Activated CD4-positive, alpha-beta T cell treated with anti-CD3 and anti-CD28 coated beads, Interleukin-2, amount 50 U/mL, for 24 hours (primary cell): ENCODE data around the gene TMPRSS12.
"Not testable (repeated sequence)": the region's sequence is repeated elsewhere in the genome, so short reads cannot be mapped to it uniquely, and the experiment has no call there.

Source experiments
- DNase-seq, 2 donors: peaks; one replicate each; pipeline ENCODE4 v3.0.0-alpha.2; 2020; ENCODE audit warnings: low read depth in 1 of 2, low spot score in 1 of 2

TMPRSS12 gene

GRCh38 chr12:50925920-50926319 is 83.2 kb downstream of the TMPRSS12 start:
- no peak for DNase-seq

- no peak for DNase-seq
Observed at GRCh38 chr12:50926415-50926814, 83.7 kb downstream of the TMPRSS12 start.

GRCh38 chr12:50926932-50927331 is 84.2 kb downstream of the TMPRSS12 start:
- DNase-seq, result not testable (repeated sequence)

- no peak for DNase-seq
Observed at GRCh38 chr12:50927356-50927755, 84.6 kb downstream of the TMPRSS12 start.

- DNase-seq, result no peak
Observed at GRCh38 chr12:50927766-50928224, 85.1 kb downstream of the TMPRSS12 start.

GRCh38 chr12:50928392-50928791 is 85.7 kb downstream of the TMPRSS12 start:
- no peak for DNase-seq

- no peak for DNase-seq
Observed at GRCh38 chr12:50929831-50930230, 87.1 kb downstream of the TMPRSS12 start.

GRCh38 chr12:50930477-50930876 is 87.8 kb downstream of the TMPRSS12 start:
- DNase-seq, result not testable (repeated sequence)

GRCh38 chr12:50932787-50933280 is 90.1 kb downstream of the TMPRSS12 start:
- DNase-seq, result no peak

- no peak for DNase-seq
Observed at GRCh38 chr12:50933459-50934124, 90.9 kb downstream of the TMPRSS12 start.

- DNase-seq, result no peak
Observed at GRCh38 chr12:50934371-50934851, 91.7 kb downstream of the TMPRSS12 start.

GRCh38 chr12:50934981-50935807 is 92.5 kb downstream of the TMPRSS12 start:
- DNase-seq, result no peak

- no peak for DNase-seq
Observed at GRCh38 chr12:50936821-50937530, 94.2 kb downstream of the TMPRSS12 start.
